Stimulated activated naive CD8-positive, alpha-beta T cell treated with anti-CD3 and anti-CD28 coated beads, Interleukin-15, Interleukin-2, amounts not matched to agents 100 U/mL and 50 U/mL, for 24 hours (primary cell): Measurements from ENCODE around the gene DPH3.

Source experiments
- ATAC-seq: fragments of 150-1000 bp; cut with Tn5 transposase; one replicate; pipeline ENCODE4 v1.10.0; 2021
- DNase-seq: peaks from one replicate; pipeline ENCODE4 v3.0.0; 2021

The DPH3 gene

DNA sequence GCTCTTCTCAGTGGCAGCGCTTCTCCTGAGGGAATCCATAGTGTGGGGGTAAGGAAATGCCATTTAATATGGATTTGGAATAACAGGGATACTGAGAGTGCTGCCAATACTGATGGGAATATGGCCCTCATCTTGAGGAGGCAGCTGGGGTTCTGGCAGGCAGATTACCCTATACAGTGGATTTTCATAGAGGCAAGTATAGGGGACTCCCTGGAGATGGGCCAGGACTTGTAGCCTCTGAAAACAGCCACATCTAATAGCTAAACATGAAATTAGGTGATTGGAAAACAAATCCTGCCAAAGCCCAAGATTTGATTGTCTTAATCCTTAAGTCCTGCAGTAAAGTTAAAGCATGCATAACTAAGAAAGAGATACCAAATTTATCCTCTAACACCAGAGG, 30.9 kb downstream of the DPH3 start:
- ATAC-seq, result no peak

DNA sequence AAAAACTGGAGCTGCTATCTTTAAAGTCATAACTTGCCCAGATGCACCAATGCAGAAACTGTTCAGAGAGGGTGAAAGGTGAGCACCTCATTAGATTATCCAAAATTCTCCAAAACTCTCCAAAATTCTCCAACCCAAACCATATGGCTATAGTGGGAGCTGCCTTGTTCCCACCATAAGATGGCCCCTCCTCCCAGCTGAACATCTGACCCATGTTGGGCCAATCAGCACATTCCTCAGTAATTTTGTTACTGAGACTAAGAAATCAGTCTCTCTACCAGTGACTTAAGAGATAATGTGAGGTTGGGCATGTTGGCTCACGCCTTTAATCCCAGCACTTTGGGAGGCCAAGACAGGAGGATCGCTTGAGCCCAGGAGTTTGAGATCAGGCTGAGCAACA, 32.8 kb downstream of the DPH3 start:
- ATAC-seq (no peak), DNase-seq (no peak)

More for the DNA sequence above, 30.9 kb downstream of the DPH3 start:
- DNase-seq, result no peak

- ATAC-seq (no peak), DNase-seq (no peak)
Observed at GRCh38 chr3:16229681-16230080, 35.1 kb downstream of the DPH3 start.

DNA sequence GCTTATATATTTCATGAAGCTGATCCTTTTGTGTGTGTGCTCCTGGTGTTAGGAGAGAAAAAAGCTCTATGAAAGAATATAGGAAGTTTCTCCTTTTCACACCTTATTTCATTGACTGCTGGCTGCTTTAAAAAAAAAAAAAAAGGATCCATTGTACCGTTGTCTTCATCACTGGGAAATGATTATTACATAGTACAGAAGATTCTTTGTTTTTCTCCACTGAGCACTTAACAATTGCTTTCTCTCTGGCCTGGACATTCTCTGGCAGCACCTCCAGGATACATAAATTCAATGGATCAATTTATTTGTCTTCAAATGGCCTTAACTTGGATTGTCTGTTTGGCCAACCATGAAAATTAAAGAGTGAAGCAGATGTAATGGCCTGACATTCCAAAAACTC, 37.2 kb downstream of the DPH3 start:
- DNase-seq (no peak), ATAC-seq (no peak)

- no peak for ATAC-seq
- DNase-seq, result no peak
Observed at GRCh38 chr3:16224325-16224724, 40.4 kb downstream of the DPH3 start.

GRCh38 chr3:16222547-16222946, 42.2 kb downstream of the DPH3 start:
- ATAC-seq (no peak), DNase-seq (no peak)

DNA sequence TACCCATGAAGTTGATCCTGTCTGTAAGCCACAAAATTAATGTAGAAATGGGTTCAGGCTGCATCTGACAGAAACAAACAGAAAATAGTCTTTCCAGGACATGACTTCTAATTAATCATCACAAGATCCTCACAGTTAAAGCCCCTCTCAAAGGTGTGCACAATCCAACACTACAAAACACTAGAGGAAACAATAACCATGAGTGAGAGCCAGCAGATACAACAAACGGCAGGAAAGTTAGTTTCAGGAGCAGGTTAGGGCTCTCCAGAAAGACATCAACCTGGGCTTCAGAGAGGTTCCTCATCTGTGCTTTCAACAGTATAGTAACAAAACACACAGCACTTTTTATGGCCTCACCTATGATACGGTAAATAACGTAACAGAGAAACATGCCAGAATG, 42.8 kb downstream of the DPH3 start:
- DNase-seq (no peak), ATAC-seq (no peak)

- no peak for DNase-seq
- no peak for ATAC-seq
Observed at GRCh38 chr3:16219777-16220176, 45.0 kb downstream of the DPH3 start.

GRCh38 chr3:16216373-16216935, 48.3 kb downstream of the DPH3 start:
- ATAC-seq (no peak), DNase-seq (no peak)

DNA sequence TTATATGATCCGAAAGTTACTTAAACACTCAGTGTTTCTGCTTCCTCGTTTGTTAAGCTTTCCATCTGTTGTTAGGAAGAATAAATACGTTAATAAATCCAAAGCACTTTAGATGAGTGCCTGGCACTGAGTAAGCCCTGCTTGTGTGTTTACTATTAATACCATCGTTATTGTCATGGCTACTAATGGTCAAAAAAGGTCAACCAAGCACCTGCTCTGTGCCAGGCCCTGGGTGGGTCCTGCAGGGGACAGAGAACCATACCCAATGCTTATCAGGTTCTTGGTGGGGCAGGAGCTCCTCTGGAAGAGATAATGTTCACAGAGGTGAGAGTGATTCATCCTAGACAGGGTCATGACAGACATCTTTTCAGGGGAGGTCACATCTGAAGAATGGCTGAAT, 50.4 kb downstream of the DPH3 start:
- ATAC-seq (no peak), DNase-seq (no peak)

GRCh38 chr3:16211176-16211904, 53.4 kb downstream of the DPH3 start:
- ATAC-seq (no peak), DNase-seq (no peak)
